CD14-positive monocyte (primary cell): ENCODE results near the gene FAM168A. TPM values are rescaled to one million over a fixed set of nuclear protein-coding genes. Genes with fewer than 3 reads are reported as not detected.
A peak's percentile ranks its signal among the peaks of the same experiment; 100 is the strongest.

Experiments
- DNase-seq, 3 donors: peaks; one replicate each; pipeline ENCODE4 v3.0.0-alpha.2; 2011 to 2022
- H2AFZ ChIP-seq: 2 replicates; pipeline ENCODE4 v1.6.0; 2012; ENCODE audit warnings: mild to moderate bottlenecking, low read depth, low read length, inconsistent platforms; ENCODE audit not compliant: insufficient read depth, poor library complexity, severe bottlenecking
- H3K27ac ChIP-seq, 2 donors: 1 replicate in 1 of 2; 2 replicates in 1 of 2; pipeline ENCODE4 v1.5.1; 2012 to 2013; ENCODE audit warnings: low read length in 2 of 2, control low read depth in 1 of 2, inconsistent platforms in 1 of 2, low read depth in 1 of 2, mild to moderate bottlenecking in 1 of 2
- H3K27me3 ChIP-seq, 2 donors: one replicate each; pipeline versions ENCODE4 v1.6.0 to v1.6.1; 2011 to 2013; ENCODE audit warnings: low read length in 2 of 2; ENCODE audit not compliant: control insufficient read depth in 2 of 2, insufficient read depth in 2 of 2
- H3K36me3 ChIP-seq, 2 donors: replicated peaks in 1 of 2; 1 replicate in 1 of 2; 2 replicates in 1 of 2; pipeline versions ENCODE4 v1.5.1 to v1.6.1; 2012 to 2013; ENCODE audit warnings: low read length in 2 of 2, control low read depth in 1 of 2, inconsistent platforms in 1 of 2, mild to moderate bottlenecking in 1 of 2; ENCODE audit not compliant: insufficient read depth in 2 of 2, control insufficient read depth in 1 of 2
- H3K4me1 ChIP-seq, 2 donors: 1 replicate in 1 of 2; 2 replicates in 1 of 2; pipeline versions ENCODE4 v1.5.1 to v1.6.1; 2012 to 2013; ENCODE audit warnings: low read length in 2 of 2, control low read depth in 1 of 2, inconsistent platforms in 1 of 2, mild to moderate bottlenecking in 1 of 2, moderate library complexity in 1 of 2; ENCODE audit not compliant: insufficient read depth in 2 of 2, control insufficient read depth in 1 of 2
- H3K4me2 ChIP-seq: replicated peaks from 2 replicates; pipeline ENCODE3; 2012; ENCODE audit warnings: low read length, moderate library complexity, mild to moderate bottlenecking; ENCODE audit not compliant: poor library complexity, severe bottlenecking; ENCODE audit errors: extremely low read depth
- H3K4me3 ChIP-seq, 3 experiments: fragments of 200-600 bp in 1 of 3; sonication (generic) in 1 of 3; replicated peaks in 1 of 3; 1 replicate in 2 of 3; 2 replicates in 1 of 3; pipeline ENCODE4 v1.5.1; 2011 to 2013; ENCODE audit warnings: low read length in 3 of 3, mild to moderate bottlenecking in 3 of 3, control low read depth in 2 of 3, low read depth in 2 of 3, inconsistent platforms in 1 of 3, moderate library complexity in 1 of 3
- H3K79me2 ChIP-seq: 2 replicates; pipeline ENCODE4 v1.6.0; 2012; ENCODE audit warnings: mild to moderate bottlenecking, control low read depth, inconsistent platforms, low read length, moderate library complexity; ENCODE audit not compliant: insufficient read depth
- H3K9ac ChIP-seq: 2 replicates; pipeline ENCODE4 v1.6.0; 2017; ENCODE audit warnings: low read length, mild to moderate bottlenecking; ENCODE audit not compliant: insufficient read depth, poor library complexity, severe bottlenecking
- H3K9me3 ChIP-seq, 2 donors: replicated peaks in 1 of 2; 1 replicate in 1 of 2; 2 replicates in 1 of 2; pipeline versions ENCODE4 v1.5.1 to v1.6.1; 2012 to 2013; ENCODE audit warnings: low read length in 2 of 2, control low read depth in 1 of 2; ENCODE audit not compliant: control insufficient read depth in 1 of 2, insufficient read depth in 1 of 2
- H4K20me1 ChIP-seq: 2 replicates; pipeline ENCODE4 v1.6.0; 2012; ENCODE audit warnings: mild to moderate bottlenecking, low read length, control low read depth, moderate library complexity; ENCODE audit not compliant: insufficient read depth
- H3K27ac Mint-ChIP-seq, 7 donors: one replicate each; pipeline ENCODE4 v1.8.0; 2020; ENCODE audit warnings: mild to moderate bottlenecking in 7 of 7, mixed read lengths in 7 of 7, moderate library complexity in 6 of 7, inconsistent platforms in 2 of 7
- H3K27me3 Mint-ChIP-seq, 3 donors: one replicate each; pipeline ENCODE4 v1.8.0; 2021 to 2022; ENCODE audit warnings: low read depth in 3 of 3, mild to moderate bottlenecking in 3 of 3, mixed read lengths in 3 of 3, moderate library complexity in 3 of 3, inconsistent platforms in 1 of 3
- H3K36me3 Mint-ChIP-seq, 2 donors: one replicate each; pipeline ENCODE4 v1.8.0; 2020; ENCODE audit warnings: mixed read lengths in 2 of 2, inconsistent platforms in 1 of 2, mild to moderate bottlenecking in 1 of 2
- H3K4me1 Mint-ChIP-seq: one replicate; pipeline ENCODE4 v1.8.0; 2020; ENCODE audit warnings: mild to moderate bottlenecking, mixed read lengths
- H3K4me3 Mint-ChIP-seq, 2 donors: one replicate each; pipeline ENCODE4 v1.8.0; 2020; ENCODE audit warnings: mild to moderate bottlenecking in 2 of 2, mixed read lengths in 2 of 2, moderate library complexity in 1 of 2
- H3K9me3 Mint-ChIP-seq, 7 donors: one replicate each; pipeline ENCODE4 v1.8.0; 2020 to 2022; ENCODE audit warnings: mixed read lengths in 7 of 7, mild to moderate bottlenecking in 6 of 7, moderate library complexity in 6 of 7, inconsistent platforms in 2 of 7
- CTCF ChIP-seq: fragments of 200-600 bp; IDR thresholded peaks from one replicate; pipeline ENCODE4 v1.8.0; 2022; ENCODE audit warnings: antibody characterized with exemption, mild to moderate bottlenecking
- WGBS: methylation state at CpG from one replicate; pipeline ENCODE4 v1.1.5; 2013; ENCODE audit warnings: missing lambda C conversion rate; ENCODE audit not compliant: insufficient coverage; 5-methylcytosine and 5-hydroxymethylcytosine counted together
- intact Hi-C, 2 donors: fragments of 100-400 bp; cut with micrococcal nuclease; formaldehyde crosslinking; loops; one replicate each; pipeline versions ENCODE4 v1.15.0 to v1.15.1; 2023
- polyA plus RNA-seq, 3 donors: library from polyadenylated mRNA; depleted of rRNA in 1 of 3; unstranded in 2 of 3; stranded (reverse) in 1 of 3; fragments of 300-500 nt in 2 of 3; fragments of >200 nt in 1 of 3; fragmentation: Illumina TruSeq in 2 of 3; gene quantifications; 1 replicate in 2 of 3; 2 replicates in 1 of 3; pipeline ENCODE4 v1.2.3, GENCODE V29; 2012 to 2021

FAM168A gene
- polyA plus RNA-seq, 3 donors: 1.4 to 13.3 (median 2.1) TPM

- H3K4me2 ChIP-seq: no peak overlapping the region
- H3K4me1 ChIP-seq: peaks cover 54 to 58% of the 10 kb centered on the region in 2 donors
- Mint-ChIP-seq H3K36me3 (peaks cover 63 to 77% of the 10 kb centered on the region in 2 donors), H3K27ac (peak overlapping the region in 4 of 7 donors; percentile 51 to 82 (median 70)), H3K4me1 (peaks cover 73% of the 10 kb centered on the region), H3K9me3 (no peaks in the 10 kb centered on the region), H3K27me3 (peaks cover 0 to 1% (median 0%) of the 10 kb centered on the region in 3 donors), H3K4me3 (no peak overlapping the region)
- H2AFZ ChIP-seq: no peak overlapping the region
- intact Hi-C loops: loop anchor here in 1 of 2 donors (10.0 kb wide), 1 partner anchor 122 kb away; no protein-coding TSS in a partner anchor
- H3K4me3 ChIP-seq: no peak overlapping the region
- 100% methylated on average over 1 of the region's 3 CpGs for WGBS
- no peak for DNase-seq
- H3K36me3 ChIP-seq: peaks cover 19 to 88% of the 10 kb centered on the region in 2 donors
- peaks cover 5% of the 10 kb centered on the region for H3K79me2 ChIP-seq
- H4K20me1 ChIP-seq: peaks cover 96% of the 10 kb centered on the region
- H3K9me3 ChIP-seq: no peaks in the 10 kb centered on the region
- no peak overlapping the region for H3K9ac ChIP-seq
- no peaks in the 10 kb centered on the region for H3K27me3 ChIP-seq
- peak overlapping the region in 1 of 2 donors; percentile 45 for H3K27ac ChIP-seq
- no peak for TF ChIP-seq CTCF
Observed at GRCh38 chr11:73412308-73412707, 185.6 kb downstream of the FAM168A start.

GRCh38 chr11:73411031-73411430 is 186.9 kb downstream of the FAM168A start:
- H3K4me1 Mint-ChIP-seq: peaks cover 72% of the 10 kb centered on the region
- H3K27ac Mint-ChIP-seq: peak overlapping the region in 3 of 7 donors; percentile 13 to 81 (median 46)
- H3K9ac ChIP-seq: no peak overlapping the region
- intact Hi-C loops: loop anchor here in 1 of 2 donors (10.0 kb wide), 1 partner anchor 124 kb away; no protein-coding TSS in a partner anchor
- H3K4me3 Mint-ChIP-seq: no peak overlapping the region
- H4K20me1 ChIP-seq: peaks cover 96% of the 10 kb centered on the region
- peaks cover 62 to 78% of the 10 kb centered on the region in 2 donors for H3K36me3 Mint-ChIP-seq
- no peaks in the 10 kb centered on the region for H3K27me3 ChIP-seq
- H3K9me3 Mint-ChIP-seq: no peaks in the 10 kb centered on the region
- no peak overlapping the region for H3K4me3 ChIP-seq
- H2AFZ ChIP-seq: no peak overlapping the region
- no peak for DNase-seq
- H3K4me2 ChIP-seq: no peak overlapping the region
- H3K4me1 ChIP-seq: peaks cover 53 to 63% of the 10 kb centered on the region in 2 donors
- H3K36me3 ChIP-seq: peaks cover 32 to 88% of the 10 kb centered on the region in 2 donors
- TF ChIP-seq CTCF: no peak
- peaks cover 0 to 1% (median 0%) of the 10 kb centered on the region in 3 donors for H3K27me3 Mint-ChIP-seq
- no peaks in the 10 kb centered on the region for H3K79me2 ChIP-seq
- WGBS: no CpG with 5 or more reads among the region's 2 CpGs
- H3K27ac ChIP-seq: no peak overlapping the region
- H3K9me3 ChIP-seq: no peaks in the 10 kb centered on the region
